A673 (cell line): ENCODE measurements around the gene C19orf12. TPM values are rescaled to one million over a fixed set of nuclear protein-coding genes. Genes with fewer than 3 reads are reported as not detected.

Experiments used
- BruUV-seq: library from RNA; stranded (reverse); fragments of 400-500 nt; replicated peaks from 2 replicates; lab custom pipeline; 2021; lab: Mats Ljungman, UMichigan
- CTCF ChIA-PET: fragments of 300-600 bp; sonication (Branson Sonifier 250); formaldehyde crosslinking; loops from one replicate; lab custom pipeline; 2022; ENCODE audit warnings: antibody characterized with exemption; lab: Charles Lee
- POLR2A ChIA-PET: fragments of 300-600 bp; sonication (Branson Sonifier 250); formaldehyde crosslinking; loops from one replicate; lab custom pipeline; 2022; ENCODE audit warnings: antibody characterized with exemption; ENCODE audit not compliant: low non-redundant PET; lab: Charles Lee
- DNase-seq: peaks from one replicate; pipeline ENCODE4 v3.0.0-alpha.2; 2015; ENCODE audit warnings: low spot score
- H3K27ac ChIP-seq: fragments of 200-600 bp; sonication (generic); 2 replicates; pipeline ENCODE4 v1.5.1; 2016; ENCODE audit warnings: mixed run types, low read depth, mild to moderate bottlenecking, mixed read lengths, antibody characterized with exemption, low read length; ENCODE audit not compliant: poor library complexity, severe bottlenecking
- H3K27me3 ChIP-seq: fragments of 200-600 bp; sonication (generic); replicated peaks from 2 replicates; pipeline ENCODE4 v1.6.1; 2017; ENCODE audit warnings: mixed run types, low read depth, mild to moderate bottlenecking, mixed read lengths, antibody characterized with exemption, low read length; ENCODE audit not compliant: insufficient read depth, poor library complexity
- H3K36me3 ChIP-seq: fragments of 200-600 bp; sonication (generic); 2 replicates; pipeline ENCODE4 v1.6.1; 2016; ENCODE audit warnings: mixed run types, mild to moderate bottlenecking, mixed read lengths, antibody characterized with exemption, low read length; ENCODE audit not compliant: insufficient read depth, poor library complexity, severe bottlenecking
- H3K4me1 ChIP-seq: fragments of 200-600 bp; sonication (generic); 2 replicates; pipeline ENCODE4 v1.6.1; 2017; ENCODE audit warnings: mixed run types, mild to moderate bottlenecking, mixed read lengths, antibody characterized with exemption, low read length; ENCODE audit not compliant: insufficient read depth, poor library complexity, severe bottlenecking
- H3K4me3 ChIP-seq: fragments of 200-600 bp; sonication (generic); 2 replicates; pipeline ENCODE4 v1.5.1; 2016; ENCODE audit warnings: low read depth, mixed run types, mild to moderate bottlenecking, mixed read lengths, low read length; ENCODE audit not compliant: poor library complexity, severe bottlenecking
- H3K9me3 ChIP-seq: fragments of 200-600 bp; sonication (generic); 2 replicates; pipeline ENCODE4 v1.6.1; 2016; ENCODE audit warnings: mixed run types, low read depth, mild to moderate bottlenecking, mixed read lengths, antibody characterized with exemption, low read length; ENCODE audit not compliant: poor library complexity, severe bottlenecking
- EZH2 ChIP-seq: fragments of 200-600 bp; sonication (generic); IDR thresholded peaks from 2 replicates; pipeline ENCODE4 v1.6.1; 2017; ENCODE audit warnings: borderline replicate concordance, low read depth, mild to moderate bottlenecking, mixed read lengths, antibody characterized with exemption, low read length; ENCODE audit not compliant: poor library complexity, severe bottlenecking
- intact Hi-C: fragments of 100-400 bp; cut with micrococcal nuclease; formaldehyde crosslinking; loops from one replicate; pipeline ENCODE4 v1.10.0; 2022; ENCODE audit not compliant: unreplicated experiment
- total RNA-seq: library from RNA; stranded (reverse); gene quantifications from 2 replicates; pipeline ENCODE4 v1.2.3, GENCODE V29; 2021
- TF ChIP-seq, protein P1 (sequence below): fragments of 300-800, 200-600 bp; sonication (generic); conservative IDR thresholded peaks from 2 replicates; pipeline ENCODE4 v1.5.1; 2017; ENCODE audit warnings: low read depth, mild to moderate bottlenecking, antibody characterized with exemption, low read length, moderate library complexity, mixed read lengths

Gene C19orf12
- total RNA-seq, 1 experiment from 2014 or later, result 26.8 TPM

DNA sequence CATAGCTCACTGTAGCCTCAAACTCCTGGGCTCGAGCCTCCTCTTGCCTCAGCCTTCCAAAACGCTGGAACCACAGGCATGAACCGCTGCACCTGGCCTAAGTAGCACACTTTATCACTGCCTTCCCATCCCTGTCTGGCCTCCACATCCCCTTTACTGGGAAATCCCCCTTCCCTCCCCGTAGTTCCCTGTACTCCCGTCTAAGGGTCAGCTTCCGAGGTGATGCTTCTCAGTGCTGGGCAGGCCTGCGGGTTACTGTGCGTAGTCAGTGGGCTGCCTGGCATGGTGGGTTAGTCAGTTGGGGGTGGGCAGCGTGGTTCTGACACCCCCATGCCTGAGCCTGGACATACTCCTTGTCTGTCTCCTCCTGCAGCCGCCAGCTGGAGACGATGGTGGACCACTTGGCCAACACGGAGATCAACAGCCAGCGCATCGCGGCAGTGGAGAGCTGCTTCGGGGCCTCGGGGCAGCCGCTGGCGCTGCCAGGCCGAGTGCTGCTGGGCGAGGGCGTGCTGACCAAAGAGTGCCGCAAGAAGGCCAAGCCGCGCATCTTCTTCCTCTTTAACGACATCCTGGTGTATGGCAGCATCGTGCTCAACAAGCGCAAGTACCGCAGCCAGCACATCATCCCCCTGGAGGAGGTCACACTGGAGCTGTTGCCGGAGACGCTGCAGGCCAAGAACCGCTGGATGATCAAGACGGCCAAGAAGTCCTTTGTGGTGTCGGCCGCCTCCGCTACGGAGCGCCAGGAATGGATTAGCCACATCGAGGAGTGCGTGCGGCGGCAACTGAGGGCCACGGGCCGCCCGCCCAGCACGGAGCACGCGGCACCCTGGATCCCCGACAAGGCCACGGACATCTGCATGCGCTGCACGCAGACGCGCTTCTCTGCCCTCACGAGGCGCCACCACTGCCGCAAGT, 41.4 kb downstream of the C19orf12 start:
- H3K27ac ChIP-seq, result no peak overlapping the region
- no peak overlapping the region for H3K4me3 ChIP-seq
- H3K27me3 ChIP-seq, result no peaks in the 10 kb centered on the region
- TF ChIP-seq, protein P1, sequence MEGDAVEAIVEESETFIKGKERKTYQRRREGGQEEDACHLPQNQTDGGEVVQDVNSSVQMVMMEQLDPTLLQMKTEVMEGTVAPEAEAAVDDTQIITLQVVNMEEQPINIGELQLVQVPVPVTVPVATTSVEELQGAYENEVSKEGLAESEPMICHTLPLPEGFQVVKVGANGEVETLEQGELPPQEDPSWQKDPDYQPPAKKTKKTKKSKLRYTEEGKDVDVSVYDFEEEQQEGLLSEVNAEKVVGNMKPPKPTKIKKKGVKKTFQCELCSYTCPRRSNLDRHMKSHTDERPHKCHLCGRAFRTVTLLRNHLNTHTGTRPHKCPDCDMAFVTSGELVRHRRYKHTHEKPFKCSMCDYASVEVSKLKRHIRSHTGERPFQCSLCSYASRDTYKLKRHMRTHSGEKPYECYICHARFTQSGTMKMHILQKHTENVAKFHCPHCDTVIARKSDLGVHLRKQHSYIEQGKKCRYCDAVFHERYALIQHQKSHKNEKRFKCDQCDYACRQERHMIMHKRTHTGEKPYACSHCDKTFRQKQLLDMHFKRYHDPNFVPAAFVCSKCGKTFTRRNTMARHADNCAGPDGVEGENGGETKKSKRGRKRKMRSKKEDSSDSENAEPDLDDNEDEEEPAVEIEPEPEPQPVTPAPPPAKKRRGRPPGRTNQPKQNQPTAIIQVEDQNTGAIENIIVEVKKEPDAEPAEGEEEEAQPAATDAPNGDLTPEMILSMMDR, result no peak
- no peak for TF ChIP-seq EZH2
- POLR2A ChIA-PET, result no interaction called here
- no peaks in the 10 kb centered on the region for H3K9me3 ChIP-seq
- no peaks in the 10 kb centered on the region for H3K36me3 ChIP-seq
- H3K4me1 ChIP-seq, result no peaks in the 10 kb centered on the region
- DNase-seq, result no peak
- BruUV-seq, result no TSS peak
- CTCF ChIA-PET, result no interaction called here
- intact Hi-C loops, result no loop called here

- no peak for TF ChIP-seq EZH2
- TF ChIP-seq, protein P1, result no peak
- H3K27me3 ChIP-seq, result no peaks in the 10 kb centered on the region
- no peak for DNase-seq
- no peaks in the 10 kb centered on the region for H3K9me3 ChIP-seq
- ChIA-PET POLR2A (no interaction called here), CTCF (no interaction called here)
- no peaks in the 10 kb centered on the region for H3K36me3 ChIP-seq
- no TSS peak for BruUV-seq
- intact Hi-C loops, result no loop called here
- H3K4me1 ChIP-seq, result no peaks in the 10 kb centered on the region
- no peak overlapping the region for H3K4me3 ChIP-seq
- no peak overlapping the region for H3K27ac ChIP-seq
Observed at GRCh38 chr19:29672933-29673336, 42.1 kb downstream of the C19orf12 start.

DNA sequence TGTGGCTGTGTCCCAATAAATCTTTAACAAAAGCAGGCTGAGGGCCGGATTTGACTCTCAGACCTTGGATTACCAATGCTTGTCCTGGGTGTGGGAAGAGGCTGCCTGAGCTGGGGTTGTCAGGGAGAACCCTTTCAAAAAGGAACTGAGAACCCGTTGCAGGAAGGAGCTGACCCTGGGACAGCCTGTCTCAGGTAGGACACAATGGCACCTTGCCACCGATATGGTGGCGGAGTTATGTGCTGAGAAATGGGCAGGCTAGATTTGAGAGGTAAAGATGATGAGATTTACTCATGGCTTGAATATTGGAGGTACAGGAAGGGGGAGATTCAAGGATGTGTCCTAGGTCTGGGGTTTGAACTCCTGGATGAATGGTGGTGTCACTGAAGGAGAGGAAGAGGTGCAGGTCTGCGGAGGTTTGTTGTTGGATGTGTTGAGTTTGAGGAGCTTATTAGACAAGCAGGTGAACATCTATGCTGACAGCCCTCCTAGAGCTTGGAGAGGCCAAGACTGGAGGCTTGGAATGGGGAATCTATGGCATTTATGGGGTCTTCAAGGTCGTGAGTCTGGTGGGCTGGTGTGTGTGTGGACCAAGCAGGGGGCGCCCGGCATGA, 42.6 kb downstream of the C19orf12 start:
- no TSS peak for BruUV-seq
- POLR2A ChIA-PET, result no interaction called here
- Histone ChIP-seq H3K4me3 (no peak overlapping the region), H3K36me3 (no peaks in the 10 kb centered on the region), H3K9me3 (no peaks in the 10 kb centered on the region), H3K27me3 (no peaks in the 10 kb centered on the region), H3K27ac (no peak overlapping the region), H3K4me1 (no peaks in the 10 kb centered on the region)
- CTCF ChIA-PET, result no interaction called here
- DNase-seq, result no peak
- intact Hi-C loops, result no loop called here
- TF ChIP-seq EZH2, result no peak
- TF ChIP-seq, protein P1, result no peak
